ENCODE measurements around the gene SLC44A2.

The SLC44A2 gene

DNA sequence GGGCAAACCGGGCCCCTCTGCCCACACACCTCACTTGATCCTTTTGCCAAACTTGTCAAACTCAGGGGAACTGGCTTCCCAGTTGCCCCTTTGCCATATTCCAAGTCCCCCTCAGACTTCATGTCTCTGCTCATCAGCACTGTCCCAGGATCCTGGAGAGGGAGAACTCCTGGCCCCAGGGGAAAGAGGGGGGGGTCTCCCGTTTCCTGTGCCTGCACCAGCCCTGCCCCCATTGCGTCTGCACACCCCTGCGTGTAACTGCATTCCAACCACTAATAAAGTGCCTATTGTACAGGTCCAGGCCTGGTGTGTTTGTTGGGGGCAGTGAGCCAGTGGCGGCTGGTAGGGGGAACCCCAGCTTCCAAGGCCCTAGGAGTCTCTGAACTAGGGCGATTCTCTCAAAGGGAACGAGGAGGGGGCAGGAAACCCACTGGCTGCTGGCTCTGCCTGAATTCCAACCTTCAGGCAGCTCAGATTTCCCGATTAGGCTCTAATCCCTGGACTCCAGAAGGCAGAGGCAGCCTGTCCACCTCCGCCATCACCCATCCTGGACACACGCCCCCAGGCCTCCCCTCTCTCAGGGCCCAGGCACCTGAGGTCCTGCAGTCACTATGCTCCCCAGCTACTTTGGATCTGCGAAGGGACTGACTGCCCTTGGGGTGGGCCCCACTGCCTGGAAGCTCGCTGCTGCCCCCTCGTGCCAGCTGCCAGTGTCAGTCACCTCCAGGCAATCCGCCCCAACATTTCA, 19.1 kb downstream of the SLC44A2 start (continued):
- TF ChIP-seq SP3 (tag by site-specific recombination; IDR thresholded peaks at IDR 0.05) = no peak
- TF ChIP-seq ZNF768 (tag by site-specific recombination; IDR thresholded peaks at IDR 0.05) = no peak
- no peak for TF ChIP-seq ZBTB7A (tag by site-specific recombination; IDR thresholded peaks at IDR 0.05; ENCODE audit: low read depth)
- TF ChIP-seq WT1 (tag by site-specific recombination; IDR thresholded peaks at IDR 0.05) = no peak
- 0 out of 2 replicates have a peak, but pooled peaks have one; percentile 44 for TF ChIP-seq KLF8 (tag by site-specific recombination; IDR thresholded peaks at IDR 0.05)
- TF ChIP-seq, protein P1, sequence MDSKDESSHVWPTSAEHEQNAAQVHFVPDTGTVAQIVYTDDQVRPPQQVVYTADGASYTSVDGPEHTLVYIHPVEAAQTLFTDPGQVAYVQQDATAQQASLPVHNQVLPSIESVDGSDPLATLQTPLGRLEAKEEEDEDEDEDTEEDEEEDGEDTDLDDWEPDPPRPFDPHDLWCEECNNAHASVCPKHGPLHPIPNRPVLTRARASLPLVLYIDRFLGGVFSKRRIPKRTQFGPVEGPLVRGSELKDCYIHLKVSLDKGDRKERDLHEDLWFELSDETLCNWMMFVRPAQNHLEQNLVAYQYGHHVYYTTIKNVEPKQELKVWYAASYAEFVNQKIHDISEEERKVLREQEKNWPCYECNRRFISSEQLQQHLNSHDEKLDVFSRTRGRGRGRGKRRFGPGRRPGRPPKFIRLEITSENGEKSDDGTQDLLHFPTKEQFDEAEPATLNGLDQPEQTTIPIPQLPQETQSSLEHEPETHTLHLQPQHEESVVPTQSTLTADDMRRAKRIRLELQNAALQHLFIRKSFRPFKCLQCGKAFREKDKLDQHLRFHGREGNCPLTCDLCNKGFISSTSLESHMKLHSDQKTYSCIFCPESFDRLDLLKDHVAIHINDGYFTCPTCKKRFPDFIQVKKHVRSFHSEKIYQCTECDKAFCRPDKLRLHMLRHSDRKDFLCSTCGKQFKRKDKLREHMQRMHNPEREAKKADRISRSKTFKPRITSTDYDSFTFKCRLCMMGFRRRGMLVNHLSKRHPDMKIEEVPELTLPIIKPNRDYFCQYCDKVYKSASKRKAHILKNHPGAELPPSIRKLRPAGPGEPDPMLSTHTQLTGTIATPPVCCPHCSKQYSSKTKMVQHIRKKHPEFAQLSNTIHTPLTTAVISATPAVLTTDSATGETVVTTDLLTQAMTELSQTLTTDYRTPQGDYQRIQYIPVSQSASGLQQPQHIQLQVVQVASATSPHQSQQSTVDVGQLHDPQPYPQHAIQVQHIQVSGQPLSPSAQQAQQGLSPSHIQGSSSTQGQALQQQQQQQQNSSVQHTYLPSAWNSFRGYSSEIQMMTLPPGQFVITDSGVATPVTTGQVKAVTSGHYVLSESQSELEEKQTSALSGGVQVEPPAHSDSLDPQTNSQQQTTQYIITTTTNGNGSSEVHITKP (tag by site-specific recombination; IDR thresholded peaks at IDR 0.05) = no peak
- peak; percentile 100 for TF ChIP-seq ZFP69B (tag by site-specific recombination; IDR thresholded peaks at IDR 0.05)
- TF ChIP-seq ZNF366 (tag by site-specific recombination; conservative IDR thresholded peaks at IDR 0.05) = no peak
- TF ChIP-seq ZNF76 (tag by site-specific recombination; IDR thresholded peaks at IDR 0.05; ENCODE audit: borderline replicate concordance, low read depth) = no peak
- TF ChIP-seq ZNF19 (tag by site-specific recombination; IDR thresholded peaks at IDR 0.05; ENCODE audit: low read depth) = no peak
- TF ChIP-seq OSR2 (tag by site-specific recombination; IDR thresholded peaks at IDR 0.05) = no peak
- TF ChIP-seq, protein P2, sequence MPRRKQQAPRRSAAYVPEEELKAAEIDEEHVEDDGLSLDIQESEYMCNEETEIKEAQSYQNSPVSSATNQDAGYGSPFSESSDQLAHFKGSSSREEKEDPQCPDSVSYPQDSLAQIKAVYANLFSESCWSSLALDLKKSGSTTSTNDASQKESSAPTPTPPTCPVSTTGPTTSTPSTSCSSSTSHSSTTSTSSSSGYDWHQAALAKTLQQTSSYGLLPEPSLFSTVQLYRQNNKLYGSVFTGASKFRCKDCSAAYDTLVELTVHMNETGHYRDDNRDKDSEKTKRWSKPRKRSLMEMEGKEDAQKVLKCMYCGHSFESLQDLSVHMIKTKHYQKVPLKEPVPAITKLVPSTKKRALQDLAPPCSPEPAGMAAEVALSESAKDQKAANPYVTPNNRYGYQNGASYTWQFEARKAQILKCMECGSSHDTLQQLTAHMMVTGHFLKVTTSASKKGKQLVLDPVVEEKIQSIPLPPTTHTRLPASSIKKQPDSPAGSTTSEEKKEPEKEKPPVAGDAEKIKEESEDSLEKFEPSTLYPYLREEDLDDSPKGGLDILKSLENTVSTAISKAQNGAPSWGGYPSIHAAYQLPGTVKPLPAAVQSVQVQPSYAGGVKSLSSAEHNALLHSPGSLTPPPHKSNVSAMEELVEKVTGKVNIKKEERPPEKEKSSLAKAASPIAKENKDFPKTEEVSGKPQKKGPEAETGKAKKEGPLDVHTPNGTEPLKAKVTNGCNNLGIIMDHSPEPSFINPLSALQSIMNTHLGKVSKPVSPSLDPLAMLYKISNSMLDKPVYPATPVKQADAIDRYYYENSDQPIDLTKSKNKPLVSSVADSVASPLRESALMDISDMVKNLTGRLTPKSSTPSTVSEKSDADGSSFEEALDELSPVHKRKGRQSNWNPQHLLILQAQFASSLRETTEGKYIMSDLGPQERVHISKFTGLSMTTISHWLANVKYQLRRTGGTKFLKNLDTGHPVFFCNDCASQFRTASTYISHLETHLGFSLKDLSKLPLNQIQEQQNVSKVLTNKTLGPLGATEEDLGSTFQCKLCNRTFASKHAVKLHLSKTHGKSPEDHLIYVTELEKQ (tag by site-specific recombination; IDR thresholded peaks at IDR 0.05; ENCODE audit: borderline replicate concordance) = no peak
- no peak for TF ChIP-seq ZNF311 (tag by site-specific recombination; IDR thresholded peaks at IDR 0.05; ENCODE audit: borderline replicate concordance)
- no peak for TF ChIP-seq ZNF561 (tag by site-specific recombination; IDR thresholded peaks at IDR 0.05; ENCODE audit: borderline replicate concordance)
- TF ChIP-seq ZNF121 (tag by site-specific recombination; IDR thresholded peaks at IDR 0.05) = no peak
- TF ChIP-seq GLI2 (tag by site-specific recombination; IDR thresholded peaks at IDR 0.05; ENCODE audit: borderline replicate concordance, low read depth) = no peak
- no peak for TF ChIP-seq ZNF585B (tag by site-specific recombination; IDR thresholded peaks at IDR 0.05)
- TF ChIP-seq, protein P3, sequence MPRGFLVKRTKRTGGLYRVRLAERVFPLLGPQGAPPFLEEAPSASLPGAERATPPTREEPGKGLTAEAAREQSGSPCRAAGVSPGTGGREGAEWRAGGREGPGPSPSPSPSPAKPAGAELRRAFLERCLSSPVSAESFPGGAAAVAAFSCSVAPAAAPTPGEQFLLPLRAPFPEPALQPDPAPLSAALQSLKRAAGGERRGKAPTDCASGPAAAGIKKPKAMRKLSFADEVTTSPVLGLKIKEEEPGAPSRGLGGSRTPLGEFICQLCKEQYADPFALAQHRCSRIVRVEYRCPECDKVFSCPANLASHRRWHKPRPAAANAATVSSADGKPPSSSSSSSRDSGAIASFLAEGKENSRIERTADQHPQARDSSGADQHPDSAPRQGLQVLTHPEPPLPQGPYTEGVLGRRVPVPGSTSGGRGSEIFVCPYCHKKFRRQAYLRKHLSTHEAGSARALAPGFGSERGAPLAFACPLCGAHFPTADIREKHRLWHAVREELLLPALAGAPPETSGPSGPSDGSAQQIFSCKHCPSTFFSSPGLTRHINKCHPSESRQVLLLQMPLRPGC (tag by site-specific recombination; IDR thresholded peaks at IDR 0.05) = no peak
- TF ChIP-seq, protein P4, sequence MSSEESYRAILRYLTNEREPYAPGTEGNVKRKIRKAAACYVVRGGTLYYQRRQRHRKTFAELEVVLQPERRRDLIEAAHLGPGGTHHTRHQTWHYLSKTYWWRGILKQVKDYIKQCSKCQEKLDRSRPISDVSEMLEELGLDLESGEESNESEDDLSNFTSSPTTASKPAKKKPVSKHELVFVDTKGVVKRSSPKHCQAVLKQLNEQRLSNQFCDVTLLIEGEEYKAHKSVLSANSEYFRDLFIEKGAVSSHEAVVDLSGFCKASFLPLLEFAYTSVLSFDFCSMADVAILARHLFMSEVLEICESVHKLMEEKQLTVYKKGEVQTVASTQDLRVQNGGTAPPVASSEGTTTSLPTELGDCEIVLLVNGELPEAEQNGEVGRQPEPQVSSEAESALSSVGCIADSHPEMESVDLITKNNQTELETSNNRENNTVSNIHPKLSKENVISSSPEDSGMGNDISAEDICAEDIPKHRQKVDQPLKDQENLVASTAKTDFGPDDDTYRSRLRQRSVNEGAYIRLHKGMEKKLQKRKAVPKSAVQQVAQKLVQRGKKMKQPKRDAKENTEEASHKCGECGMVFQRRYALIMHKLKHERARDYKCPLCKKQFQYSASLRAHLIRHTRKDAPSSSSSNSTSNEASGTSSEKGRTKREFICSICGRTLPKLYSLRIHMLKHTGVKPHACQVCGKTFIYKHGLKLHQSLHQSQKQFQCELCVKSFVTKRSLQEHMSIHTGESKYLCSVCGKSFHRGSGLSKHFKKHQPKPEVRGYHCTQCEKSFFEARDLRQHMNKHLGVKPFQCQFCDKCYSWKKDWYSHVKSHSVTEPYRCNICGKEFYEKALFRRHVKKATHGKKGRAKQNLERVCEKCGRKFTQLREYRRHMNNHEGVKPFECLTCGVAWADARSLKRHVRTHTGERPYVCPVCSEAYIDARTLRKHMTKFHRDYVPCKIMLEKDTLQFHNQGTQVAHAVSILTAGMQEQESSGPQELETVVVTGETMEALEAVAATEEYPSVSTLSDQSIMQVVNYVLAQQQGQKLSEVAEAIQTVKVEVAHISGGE (tag by site-specific recombination; conservative IDR thresholded peaks at IDR 0.05; ENCODE audit: low read depth) = peak; percentile 51; the same call in 1 of the 2 replicates
- TF ChIP-seq ZNF571 (tag by site-specific recombination; IDR thresholded peaks at IDR 0.05) = no peak
- TF ChIP-seq ZXDB (tag by site-specific recombination; IDR thresholded peaks at IDR 0.05) = no peak
- no peak for TF ChIP-seq ZNF350 (tag by site-specific recombination; IDR thresholded peaks at IDR 0.05)
- TF ChIP-seq ZNF664 (tag by site-specific recombination; IDR thresholded peaks at IDR 0.05) = no peak
- no peak for TF ChIP-seq ZNF747 (tag by site-specific recombination; IDR thresholded peaks at IDR 0.05)
- no peak for TF ChIP-seq ZNF560 (tag by site-specific recombination; IDR thresholded peaks at IDR 0.05; ENCODE audit: borderline replicate concordance)
- TF ChIP-seq ZNF558 (tag by site-specific recombination; IDR thresholded peaks at IDR 0.05) = no peak
